Activated gamma-delta T cell treated with Interleukin-2 at 50 U/mL for 16 hours (primary cell): Measurements from ENCODE around the gene TMEM181.
A peak's percentile ranks its signal among the peaks of the same experiment; 100 is the strongest.
"Not testable (repeated sequence)": the region's sequence is repeated elsewhere in the genome, so short reads cannot be mapped to it uniquely, and the experiment has no call there.

Experiments
- DNase-seq: peaks from one replicate; pipeline ENCODE4 v3.0.0-alpha.2; 2020

Gene TMEM181

GRCh38 chr6:158603261-158604047 lies 43.6 kb downstream of the TMEM181 start:
- no peak for DNase-seq

- no peak for DNase-seq
Measured at GRCh38 chr6:158604048-158604406, 44.1 kb downstream of the TMEM181 start.

GRCh38 chr6:158605266-158605878 lies 45.5 kb downstream of the TMEM181 start:
- DNase-seq = peak; percentile 38

DNA sequence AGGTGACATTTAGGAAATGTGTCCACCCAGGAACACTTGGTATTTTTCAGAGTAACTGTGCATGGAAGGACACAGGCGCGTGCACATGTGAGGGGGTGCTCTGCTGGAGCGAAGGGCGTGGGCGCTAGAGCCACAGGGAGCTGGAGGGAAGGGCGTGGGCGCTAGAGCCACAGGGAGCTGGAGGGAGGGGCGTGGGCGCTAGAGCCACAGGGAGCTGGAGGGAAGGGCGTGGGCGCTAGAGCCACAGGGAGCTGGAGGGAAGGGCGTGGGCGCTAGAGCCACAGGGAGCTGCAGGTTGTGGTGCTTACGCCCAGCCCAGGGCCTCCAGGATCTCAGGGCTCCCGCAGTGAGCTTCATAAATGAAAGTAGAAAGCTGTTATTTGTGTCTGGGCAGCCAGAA lies 46.1 kb downstream of the TMEM181 start:
- not testable (repeated sequence) for DNase-seq

- no peak for DNase-seq
Measured at GRCh38 chr6:158606935-158607334, 47.0 kb downstream of the TMEM181 start.

DNA sequence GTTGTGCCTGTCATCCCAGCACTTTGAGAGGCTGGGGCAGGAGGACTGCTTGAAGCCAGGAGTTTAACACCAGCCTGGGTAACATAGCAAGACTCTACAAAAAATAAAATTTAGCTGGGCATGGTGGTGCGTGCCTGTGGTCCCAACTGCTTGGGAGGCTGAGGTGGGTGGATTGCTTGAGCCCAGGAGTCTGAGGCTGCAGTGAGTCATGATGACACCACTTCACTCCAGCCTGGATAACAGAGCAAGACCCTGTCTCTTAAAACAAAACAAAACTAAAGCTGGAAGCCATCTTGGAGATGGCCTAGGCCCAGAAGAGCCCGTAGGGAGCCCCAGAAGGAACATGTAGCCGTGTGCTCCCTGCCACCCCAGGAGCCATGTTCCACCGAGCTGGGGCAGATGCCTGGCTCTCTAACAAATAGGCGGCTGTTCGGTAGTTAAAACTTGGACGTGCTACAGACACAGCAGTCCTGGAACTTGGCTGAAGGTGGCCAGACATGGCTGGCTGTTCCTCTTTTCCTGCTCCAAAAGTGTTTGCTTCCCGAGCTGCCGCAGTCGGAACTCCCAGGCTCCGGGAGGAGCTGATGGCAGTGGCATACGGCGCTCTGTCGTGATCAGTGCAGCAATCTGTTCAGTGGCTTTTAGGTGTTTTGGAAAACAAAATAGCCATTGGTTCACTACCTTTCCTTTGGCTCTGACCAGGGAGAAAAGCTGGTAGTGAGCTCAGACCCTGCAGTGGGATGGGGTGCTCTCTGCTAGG lies 47.7 kb downstream of the TMEM181 start:
- DNase-seq = no peak

- DNase-seq = no peak
Measured at GRCh38 chr6:158608221-158608620, 48.3 kb downstream of the TMEM181 start.

- DNase-seq = no peak
Measured at GRCh38 chr6:158609455-158610155, 49.7 kb downstream of the TMEM181 start.

DNA sequence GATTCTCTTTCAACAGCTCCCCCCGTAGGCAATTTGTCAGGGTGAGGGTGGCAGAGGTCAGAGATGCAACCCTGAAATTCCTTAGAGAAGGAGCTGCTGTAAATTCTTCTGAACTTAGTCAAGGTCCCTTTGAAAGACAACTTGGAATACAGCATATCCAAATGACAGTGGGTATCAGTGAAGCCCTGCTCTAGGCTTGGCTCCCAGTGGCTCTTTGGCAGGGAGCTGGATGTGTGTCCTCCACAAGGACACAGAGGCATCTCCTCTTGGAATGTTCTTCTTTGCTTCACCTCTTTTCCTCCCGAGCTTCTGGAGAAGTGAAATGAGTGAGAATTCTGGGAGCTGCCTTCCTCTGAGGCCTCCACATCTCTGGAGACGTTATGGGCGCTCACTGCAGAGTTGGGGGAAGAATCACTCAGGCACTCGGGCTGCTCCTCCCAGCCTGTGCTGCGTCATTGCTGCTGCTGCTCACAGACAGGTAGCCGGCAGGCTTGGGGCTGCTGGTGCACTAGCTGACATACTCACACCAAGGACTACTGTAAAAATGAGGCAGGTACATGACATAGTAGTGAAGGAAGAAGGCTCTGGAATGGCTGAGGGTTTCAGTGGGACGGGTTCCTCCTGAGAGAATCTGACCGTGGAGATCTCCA lies 50.6 kb downstream of the TMEM181 start:
- DNase-seq = no peak

DNA sequence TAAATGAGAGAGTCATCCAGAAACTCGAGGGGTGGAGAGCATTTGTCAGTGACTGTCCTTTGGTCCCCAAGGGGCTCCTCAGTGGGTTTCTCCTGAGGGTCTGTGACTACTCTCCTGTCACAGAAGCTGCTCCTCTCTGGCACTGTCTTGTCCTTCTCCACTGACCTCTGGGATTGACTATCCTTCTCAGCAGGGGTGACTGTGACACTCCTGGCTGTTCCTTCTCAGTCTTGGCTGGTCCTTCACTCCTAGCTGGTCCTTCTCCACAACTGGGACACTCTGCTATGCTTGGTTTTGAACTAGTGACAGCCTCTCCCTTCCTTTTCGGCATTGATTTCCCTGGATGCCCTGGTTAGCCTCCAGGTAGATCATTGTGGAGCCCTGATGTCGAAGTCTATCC lies 51.1 kb downstream of the TMEM181 start:
- DNase-seq = no peak

DNA sequence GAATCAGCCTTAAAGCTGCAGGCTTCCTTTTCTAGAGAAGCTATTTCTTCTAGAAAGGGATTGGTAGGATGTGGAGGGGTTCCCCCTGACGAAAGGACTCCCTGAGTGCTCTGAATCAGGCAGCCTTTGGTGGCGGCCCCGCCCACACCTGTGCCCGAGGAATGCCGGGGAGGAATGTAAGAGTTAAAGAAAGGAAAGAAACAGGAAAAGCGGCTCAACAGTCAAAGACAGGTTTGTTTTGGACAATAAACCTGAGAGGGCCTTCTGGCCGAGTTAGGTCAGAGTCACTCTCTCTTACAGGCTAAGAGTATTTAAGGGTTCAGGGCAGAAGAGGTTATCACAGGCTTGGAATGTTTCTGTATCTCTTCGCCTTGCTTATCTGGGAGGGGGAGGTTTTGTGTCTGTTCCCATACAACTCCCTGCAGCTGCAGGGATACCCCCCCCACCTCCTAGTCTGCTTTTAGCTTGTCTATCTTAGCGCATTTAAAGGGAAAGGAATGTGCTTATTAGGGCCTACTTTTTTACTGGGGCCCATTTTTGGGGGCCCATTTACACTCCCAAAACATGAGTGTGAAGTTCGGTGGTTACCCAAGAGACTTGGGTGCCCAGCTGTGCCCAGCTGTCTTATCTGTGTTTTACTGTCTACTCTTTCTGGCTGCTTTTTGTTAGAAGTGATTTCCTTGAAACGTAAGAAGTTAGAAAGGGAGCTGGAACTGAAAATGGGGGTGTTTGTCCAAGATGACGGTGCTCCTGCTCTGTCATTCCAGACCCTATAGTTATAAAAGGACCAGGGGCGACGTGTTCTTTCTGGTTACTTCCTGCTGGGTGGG lies 51.9 kb downstream of the TMEM181 start:
- no peak for DNase-seq

DNA sequence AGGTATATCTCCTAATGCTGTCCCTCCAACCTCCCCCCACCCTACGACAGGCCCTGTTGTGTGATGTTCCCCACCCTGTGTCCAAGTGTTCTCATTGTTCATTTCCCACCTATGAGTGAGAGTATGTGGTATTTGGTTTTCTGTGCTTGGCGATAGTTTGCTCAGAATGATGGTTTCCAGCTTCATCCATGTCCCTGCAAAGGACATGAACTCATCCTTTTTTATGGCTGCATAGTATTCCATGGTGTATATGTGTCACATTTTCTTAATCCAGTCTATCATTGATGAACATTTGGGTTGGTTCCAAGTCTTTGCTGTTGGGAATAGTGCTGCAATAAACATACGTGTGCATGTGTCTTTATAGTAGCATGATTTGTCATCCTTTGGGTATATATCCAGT lies 54.7 kb downstream of the TMEM181 start:
- DNase-seq = not testable (repeated sequence)

DNA sequence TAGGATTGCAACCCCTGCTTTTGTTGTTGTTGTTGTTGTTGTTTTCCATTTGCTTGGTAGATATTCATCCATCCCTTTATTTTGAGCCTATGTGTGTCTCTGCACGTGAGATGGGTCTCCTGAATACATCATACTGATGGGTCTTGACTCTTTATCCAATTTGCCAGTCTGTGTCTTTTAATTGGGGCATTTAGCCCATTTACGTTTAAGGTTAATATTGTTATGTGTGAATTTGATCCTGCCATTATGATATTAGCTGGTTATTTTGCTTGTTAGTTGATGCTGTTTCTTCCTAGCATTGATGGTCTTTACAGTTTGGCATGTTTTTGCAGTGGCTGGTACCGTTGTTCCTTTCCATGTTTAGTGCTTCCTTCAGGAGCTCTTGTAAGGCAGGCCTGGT lies 58.4 kb downstream of the TMEM181 start:
- DNase-seq = not testable (repeated sequence)

DNA sequence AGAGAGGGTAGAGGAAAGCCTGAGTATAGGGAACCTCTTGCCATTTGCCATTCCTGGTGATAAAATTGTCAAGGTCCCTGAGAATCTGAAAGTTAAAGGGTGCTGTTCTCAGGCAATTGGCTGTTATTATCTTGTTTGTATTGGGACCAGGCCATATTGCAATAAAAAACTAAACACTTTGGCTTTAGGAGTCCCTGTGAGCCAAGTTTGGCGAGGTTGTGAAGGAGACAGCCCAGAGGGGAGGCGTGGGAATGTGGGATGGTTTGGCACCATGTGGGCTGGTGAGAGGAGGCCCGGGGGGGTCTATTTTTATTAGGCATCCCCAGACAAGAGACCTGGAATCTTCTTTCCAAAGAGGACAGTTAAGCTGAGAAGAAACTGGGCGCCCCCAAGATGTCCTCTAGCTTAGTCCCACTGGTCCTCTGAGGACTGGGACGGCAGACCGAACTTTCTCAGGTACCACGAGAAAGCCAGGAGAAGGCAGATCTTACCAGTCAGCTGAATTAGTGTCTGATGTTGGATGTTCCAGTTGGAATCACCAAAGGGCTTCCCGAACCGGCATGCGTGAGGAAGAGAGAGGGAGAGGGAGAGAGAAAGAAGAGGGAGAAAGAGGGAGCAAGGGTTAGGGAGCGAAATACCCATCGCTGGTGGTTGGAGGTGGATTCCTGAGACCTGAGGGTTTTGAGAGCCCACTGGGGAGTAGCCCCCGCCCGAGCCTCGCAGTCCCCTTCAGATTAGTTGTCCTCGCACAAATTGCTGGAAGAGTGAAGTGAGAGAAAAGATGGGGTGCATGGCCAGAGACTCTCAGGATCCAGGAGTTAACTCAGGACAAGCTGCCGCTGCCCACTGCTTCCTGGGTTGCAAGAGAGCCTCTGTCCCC lies 60.3 kb downstream of the TMEM181 start:
- DNase-seq = no peak

- DNase-seq = no peak
Measured at GRCh38 chr6:158620963-158621693, 61.2 kb downstream of the TMEM181 start.

GRCh38 chr6:158621694-158622544 lies 62.0 kb downstream of the TMEM181 start:
- no peak for DNase-seq

GRCh38 chr6:158622545-158623190 lies 62.8 kb downstream of the TMEM181 start:
- DNase-seq = no peak
